IMR-90 (cell line): ENCODE results near the gene ACADL. TPM values are rescaled to one million over a fixed set of nuclear protein-coding genes. Genes with fewer than 3 reads are reported as not detected.

Experiments used
- ATAC-seq: fragments of 200-7000 bp; cut with Tn5 transposase; 2 replicates; pipeline ENCODE4 v1.9.1; 2020; ENCODE audit warnings: low read depth, mild to moderate bottlenecking, moderate library complexity
- BruUV-seq: library from RNA; stranded (reverse); fragments of 400-500 nt; replicated peaks from 2 replicates; lab custom pipeline; 2021; lab: Mats Ljungman, UMichigan
- CTCF ChIA-PET: fragments of 300-600 bp; formaldehyde crosslinking; extraction: SDS; loops from one replicate; lab custom pipeline; 2021; ENCODE audit warnings: antibody characterized with exemption; lab: Yijun Ruan, JAX
- POLR2A ChIA-PET: fragments of 300-600 bp; sonication (Branson Sonifier 250); formaldehyde crosslinking; loops from one replicate; lab custom pipeline; 2022; ENCODE audit warnings: antibody characterized with exemption; ENCODE audit not compliant: unreplicated experiment; lab: Charles Lee
- DNase-seq: peaks from one replicate; pipeline ENCODE4 v3.0.0; 2013
- H2AFZ ChIP-seq: replicated peaks from 2 replicates; pipeline ENCODE3; 2013; ENCODE audit warnings: low read length, mild to moderate bottlenecking; ENCODE audit not compliant: poor library complexity
- H2AK5ac ChIP-seq: 2 replicates; pipeline ENCODE4 v1.6.1; 2013; ENCODE audit warnings: low read depth, low read length, inconsistent platforms
- H2AK9ac ChIP-seq: replicated peaks from 2 replicates; pipeline ENCODE3; 2013; ENCODE audit warnings: mild to moderate bottlenecking, low read depth, low read length, moderate library complexity; ENCODE audit not compliant: poor library complexity
- H2BK120ac ChIP-seq: 2 replicates; pipeline ENCODE4 v1.6.1; 2013; ENCODE audit warnings: low read depth, low read length, inconsistent platforms
- H2BK15ac ChIP-seq: 3 replicates; pipeline ENCODE4 v1.6.1; 2013; ENCODE audit warnings: low read depth, low read length, inconsistent platforms
- H2BK20ac ChIP-seq: 2 replicates; pipeline ENCODE4 v1.6.1; 2013; ENCODE audit warnings: low read depth, mild to moderate bottlenecking, inconsistent platforms, low read length, moderate library complexity
- H2BK5ac ChIP-seq: 2 replicates; pipeline ENCODE4 v1.6.1; 2013; ENCODE audit warnings: mild to moderate bottlenecking, low read depth, low read length, inconsistent platforms; ENCODE audit not compliant: poor library complexity, severe bottlenecking
- H3K14ac ChIP-seq: replicated peaks from 2 replicates; pipeline ENCODE4 v1.6.1; 2013; ENCODE audit warnings: low read depth, low read length, inconsistent platforms
- H3K18ac ChIP-seq: 2 replicates; pipeline ENCODE4 v1.6.1; 2013; ENCODE audit warnings: low read depth, low read length, control low read depth
- H3K23ac ChIP-seq: 2 replicates; pipeline ENCODE4 v1.6.1; 2013; ENCODE audit warnings: low read depth, low read length, inconsistent platforms
- H3K27ac ChIP-seq: 2 replicates; pipeline ENCODE4 v1.5.1; 2013; ENCODE audit warnings: mild to moderate bottlenecking, control low read depth, low read length; ENCODE audit not compliant: insufficient read depth
- H3K27me3 ChIP-seq: 2 replicates; pipeline ENCODE4 v1.6.1; 2013; ENCODE audit warnings: low read length; ENCODE audit not compliant: control insufficient read depth, insufficient read depth
- H3K36me3 ChIP-seq: 2 replicates; pipeline ENCODE4 v1.6.1; 2013; ENCODE audit warnings: low read length, mixed read lengths; ENCODE audit not compliant: control insufficient read depth, insufficient read depth
- H3K4ac ChIP-seq: 2 replicates; pipeline ENCODE4 v1.6.1; 2013; ENCODE audit warnings: low read depth, low read length, inconsistent platforms
- H3K4me1 ChIP-seq: 2 replicates; pipeline ENCODE4 v1.6.1; 2013; ENCODE audit warnings: low read length, mixed read lengths; ENCODE audit not compliant: control insufficient read depth, insufficient read depth
- H3K4me2 ChIP-seq: 2 replicates; pipeline ENCODE4 v1.6.1; 2013; ENCODE audit warnings: low read depth, mild to moderate bottlenecking, control low read depth, low read length, moderate library complexity
- H3K4me3 ChIP-seq: 2 replicates; pipeline ENCODE4 v1.5.1; 2013; ENCODE audit warnings: low read depth, mild to moderate bottlenecking, control low read depth, low read length, moderate library complexity; ENCODE audit not compliant: insufficient read depth
- H3K56ac ChIP-seq: 2 replicates; pipeline ENCODE4 v1.6.1; 2013; ENCODE audit warnings: low read length, inconsistent platforms; ENCODE audit not compliant: insufficient read depth; ENCODE audit errors: extremely low read depth
- H3K79me1 ChIP-seq, 2 experiments: 2 replicates each; pipeline ENCODE4 v1.6.1; 2013; ENCODE audit warnings: low read length in 2 of 2, inconsistent platforms in 1 of 2, low read depth in 1 of 2
- H3K9ac ChIP-seq: 2 replicates; pipeline ENCODE4 v1.6.1; 2013; ENCODE audit warnings: low read depth, low read length, control low read depth
- H3K9me1 ChIP-seq: 2 replicates; pipeline ENCODE4 v1.6.1; 2013; ENCODE audit warnings: low read length, inconsistent platforms; ENCODE audit not compliant: insufficient read depth
- H3K9me3 ChIP-seq: 2 replicates; pipeline ENCODE4 v1.6.1; 2013; ENCODE audit warnings: low read length; ENCODE audit not compliant: control insufficient read depth, insufficient read depth
- H4K20me1 ChIP-seq: 2 replicates; pipeline ENCODE4 v1.6.1; 2013; ENCODE audit warnings: low read length, inconsistent platforms; ENCODE audit not compliant: insufficient read depth
- H4K5ac ChIP-seq: 2 replicates; pipeline ENCODE4 v1.6.1; 2013; ENCODE audit warnings: mild to moderate bottlenecking, low read depth, low read length, control low read depth
- H4K8ac ChIP-seq, 2 experiments: 2 replicates each; pipeline ENCODE4 v1.6.1; 2013; ENCODE audit warnings: low read depth in 2 of 2, low read length in 2 of 2, control low read depth in 1 of 2, inconsistent platforms in 1 of 2
- H4K91ac ChIP-seq: 2 replicates; pipeline ENCODE4 v1.6.1; 2013; ENCODE audit warnings: low read depth, low read length, inconsistent platforms; ENCODE audit not compliant: insufficient read depth
- CEBPB ChIP-seq: IDR thresholded peaks from 2 replicates; pipeline ENCODE4 v1.6.1; 2012; ENCODE audit warnings: low read depth, low read length, improper control_type of control experiment
- MAFK ChIP-seq: IDR thresholded peaks from 2 replicates; pipeline ENCODE4 v1.6.1; 2012; ENCODE audit warnings: low read depth, low read length, improper control_type of control experiment
- dilution Hi-C: fragments of 300-500 bp; cut with HindIII; formaldehyde crosslinking; loops from one replicate; pipeline ENCODE4 v1.14.3; 2018; ENCODE audit warnings: low sequenced_read_pairs; ENCODE audit not compliant: unreplicated experiment
- in situ Hi-C: fragments of 300-500 bp; cut with MboI; formaldehyde crosslinking; loops from 3 replicates; pipeline ENCODE4 v1.14.3; 2019; ENCODE audit warnings: low sequenced_read_pairs, inconsistent platforms, mixed read lengths
- intact Hi-C: fragments of 100-400 bp; cut with micrococcal nuclease; formaldehyde crosslinking; loops from 2 replicates; pipeline ENCODE4 v1.10.0; 2022
- polyA plus RNA-seq, 3 experiments: library from polyadenylated mRNA; depleted of rRNA; stranded (reverse); fragments of >200 nt; gene quantifications; 2 replicates each; pipeline ENCODE4 v1.2.3, GENCODE V29; 2012; ENCODE audit warnings: low replicate concordance in 1 of 3
- total RNA-seq: library from RNA; depleted of rRNA; stranded (reverse); fragments of >200 nt; gene quantifications from 2 replicates; pipeline ENCODE4 v1.2.3, GENCODE V29; 2012

The ACADL gene
- total and polyA plus RNA-seq, 2 of the 4 experiments (the other 2 are of a cell fraction) = not detected

GRCh38 chr2:210174086-210174485 is 51.2 kb downstream of the ACADL start:
- no peak overlapping the region for H3K56ac ChIP-seq
- H3K4me2 ChIP-seq = no peak overlapping the region
- no peak overlapping the region for H4K5ac ChIP-seq
- H3K4me1 ChIP-seq = no peaks in the 10 kb centered on the region
- H3K9ac ChIP-seq = no peak overlapping the region
- ChIA-PET CTCF (interaction anchor here (0.7 kb wide), 1 partner anchor 18 kb away, joined by 3 read pairs; no protein-coding TSS in a partner anchor), POLR2A (no interaction called here)
- no peaks in the 10 kb centered on the region for H4K20me1 ChIP-seq
- no TSS peak for BruUV-seq
- no peak overlapping the region for H4K91ac ChIP-seq
- H2BK15ac ChIP-seq = no peak overlapping the region
- H3K79me1 ChIP-seq = no peaks in the 10 kb centered on the region
- peaks cover 3% of the 10 kb centered on the region for H3K27me3 ChIP-seq
- TF ChIP-seq MAFK (peak; percentile 49), CEBPB (no peak)
- no peak overlapping the region for H4K8ac ChIP-seq
- H2AK5ac ChIP-seq = no peak overlapping the region
- H3K18ac ChIP-seq = no peak overlapping the region
- H2BK5ac ChIP-seq = no peak overlapping the region
- H3K23ac ChIP-seq = no peak overlapping the region
- no peaks in the 10 kb centered on the region for H3K9me3 ChIP-seq
- dilution Hi-C loops (no loop called here), in situ Hi-C loops (loop anchor here (10.0 kb wide), 1 partner anchor 179 kb away; no protein-coding TSS in a partner anchor), intact Hi-C loops (loop anchor here (5.0 kb wide), 1 partner anchor 82 kb away; no protein-coding TSS in a partner anchor)
- no peak overlapping the region for H2AK9ac ChIP-seq
- H2BK20ac ChIP-seq = no peak overlapping the region
- H3K9me1 ChIP-seq = no peaks in the 10 kb centered on the region
- no peak overlapping the region for H3K4me3 ChIP-seq
- H3K27ac ChIP-seq = no peak overlapping the region
- H3K36me3 ChIP-seq = no peaks in the 10 kb centered on the region
- ATAC-seq (no peak), DNase-seq (no peak)
- no peak overlapping the region for H3K4ac ChIP-seq
- H2BK120ac ChIP-seq = no peak overlapping the region
- no peak overlapping the region for H3K14ac ChIP-seq
- H2AFZ ChIP-seq = no peak overlapping the region
